Frontal cortex (tissue), 4 donors: ENCODE measurements around the gene CCDC30. TPM values are rescaled to one million over a fixed set of nuclear protein-coding genes. Genes with fewer than 3 reads are reported as not detected.
"Not testable (repeated sequence)": the region's sequence is repeated elsewhere in the genome, so short reads cannot be mapped to it uniquely, and the experiment has no call there.

Experiments used
- DNase-seq, 2 donors: peaks; one replicate each; pipeline ENCODE4 v3.0.0; 2012; ENCODE audit warnings: low spot score in 2 of 2
- FAIRE-seq: peaks from 2 replicates; lab custom pipeline; 2012; peaks lifted over from hg19 to GRCh38; lab: Jason Lieb, UNC
- total RNA-seq: library from RNA; depleted of rRNA; stranded (reverse); fragments of >200 nt; gene quantifications from one replicate; pipeline ENCODE4 v1.2.3, GENCODE V29; 2014
- donor health status: control.
- donor health status: control.
- donor health status: control.

CCDC30 gene
- total RNA-seq, 1 donor from 2014 or later, result 11.8 TPM

GRCh38 chr1:42449256-42449655, 13.8 kb upstream of the CCDC30 start:
- FAIRE-seq, result no peak
- DNase-seq, result no peak

- FAIRE-seq, result no peak
- no peak for DNase-seq
These were observed 13.0 kb upstream of the CCDC30 start for GRCh38 chr1:42450061-42450460.

GRCh38 chr1:42453386-42453785, 9.7 kb upstream of the CCDC30 start:
- DNase-seq, result no peak
- FAIRE-seq, result no peak

GRCh38 chr1:42454403-42454802, 8.7 kb upstream of the CCDC30 start:
- no peak for FAIRE-seq
- no peak for DNase-seq

- FAIRE-seq, result no peak
- peak; percentile 69 to 76 for DNase-seq
These were observed 6.9 kb upstream of the CCDC30 start, which contains the start of the genes PPCS and ZMYND12 for GRCh38 chr1:42456010-42456753. Gene PPCS, plus strand, starts transcription at chr1:42456543. Its CDS starts 23 bp downstream, at chr1:42456566. Gene ZMYND12, minus strand, starts transcription at chr1:42456022. Its CDS starts 25 bp downstream, at chr1:42455997.

GRCh38 chr1:42456754-42457089, 6.4 kb upstream of the CCDC30 start:
- peak; percentile 51 to 55 for DNase-seq
- no peak for FAIRE-seq

GRCh38 chr1:42461196-42461595, 1.9 kb upstream of the CCDC30 start:
- no peak for DNase-seq
- no peak for FAIRE-seq

- no peak for FAIRE-seq
These were observed 835 bp downstream of the CCDC30 start for GRCh38 chr1:42463921-42464320.

GRCh38 chr1:42466030-42466429, 2.9 kb downstream of the CCDC30 start:
- FAIRE-seq (no peak), DNase-seq (no peak)

More at GRCh38 chr1:42463921-42464320, 835 bp downstream of the CCDC30 start:
- DNase-seq, result no peak

- no peak for FAIRE-seq
- DNase-seq, result no peak
These were observed 6.6 kb downstream of the CCDC30 start for GRCh38 chr1:42469727-42470126.

- no peak for DNase-seq
- peak; percentile 36 for FAIRE-seq
These were observed 13.5 kb downstream of the CCDC30 start for GRCh38 chr1:42476605-42477004.

- not testable (repeated sequence) for DNase-seq, FAIRE-seq
These were observed 14.3 kb downstream of the CCDC30 start for GRCh38 chr1:42477354-42477753.

- DNase-seq, result no peak
- no peak for FAIRE-seq
These were observed 14.7 kb downstream of the CCDC30 start for GRCh38 chr1:42477775-42478174.

GRCh38 chr1:42479621-42480020, 16.5 kb downstream of the CCDC30 start:
- DNase-seq (no peak), FAIRE-seq (no peak)

- FAIRE-seq, result no peak
These were observed 17.8 kb downstream of the CCDC30 start for GRCh38 chr1:42480921-42481320.

GRCh38 chr1:42482635-42483153, 19.6 kb downstream of the CCDC30 start:
- DNase-seq, result no peak
- FAIRE-seq, result no peak

More at GRCh38 chr1:42480921-42481320, 17.8 kb downstream of the CCDC30 start:
- DNase-seq, result no peak

- DNase-seq, result no peak
- no peak for FAIRE-seq
These were observed 21.3 kb downstream of the CCDC30 start for GRCh38 chr1:42484382-42484781.

- DNase-seq (no peak), FAIRE-seq (no peak)
These were observed 27.2 kb downstream of the CCDC30 start for GRCh38 chr1:42490237-42490636.

- not testable (repeated sequence) for FAIRE-seq, DNase-seq
These were observed 38.9 kb downstream of the CCDC30 start for GRCh38 chr1:42502031-42502430.

GRCh38 chr1:42504535-42505128, 41.5 kb downstream of the CCDC30 start:
- DNase-seq (no peak), FAIRE-seq (no peak)

GRCh38 chr1:42506576-42506975, 43.5 kb downstream of the CCDC30 start:
- DNase-seq, result no peak
- FAIRE-seq, result no peak
